H1 (cell line): ENCODE measurements around the gene AP3M1. TPM values are rescaled to one million over a fixed set of nuclear protein-coding genes. Genes with fewer than 3 reads are reported as not detected.

Experiments
- ATF3 ChIP-seq: IDR thresholded peaks from 2 replicates; pipeline ENCODE4 v1.6.1; 2011; ENCODE audit warnings: low read depth, mild to moderate bottlenecking, low read length; ENCODE audit not compliant: insufficient read depth
- CBX8 ChIP-seq: fragments of 300-800, 300-1000 bp; sonication (generic); IDR thresholded peaks from 2 replicates; pipeline ENCODE4 v1.7.1; 2016; ENCODE audit warnings: low read depth, low read length, borderline replicate concordance
- CHD7 ChIP-seq: fragments of 300-600 bp; sonication (generic); IDR thresholded peaks from 2 replicates; pipeline ENCODE4 v1.7.1; 2012; ENCODE audit warnings: low read length, moderate library complexity, mild to moderate bottlenecking, inconsistent platforms; ENCODE audit not compliant: insufficient replicate concordance
- GABPA ChIP-seq: IDR thresholded peaks from 2 replicates; pipeline ENCODE4 v1.6.1; 2011; ENCODE audit warnings: mild to moderate bottlenecking, low read length, moderate library complexity, borderline replicate concordance; ENCODE audit not compliant: insufficient read depth
- MAX ChIP-seq: IDR thresholded peaks from 2 replicates; pipeline ENCODE4 v1.6.1; 2012; ENCODE audit warnings: inconsistent platforms
- NANOG ChIP-seq: IDR thresholded peaks from 2 replicates; pipeline ENCODE4 v1.6.1; 2011; ENCODE audit warnings: low read length, low read depth, mild to moderate bottlenecking, inconsistent platforms; ENCODE audit not compliant: insufficient read depth, poor library complexity, severe bottlenecking
- PHF8 ChIP-seq: fragments of 200-600 bp; sonication (generic); conservative IDR thresholded peaks from 2 replicates; pipeline ENCODE4 v1.7.1; 2012; ENCODE audit warnings: low read depth, mild to moderate bottlenecking, inconsistent platforms, low read length, moderate library complexity
- SP4 ChIP-seq: IDR thresholded peaks from 2 replicates; pipeline ENCODE4 v1.6.1; 2012; ENCODE audit warnings: low read length, inconsistent platforms
- polyA plus RNA-seq, 7 experiments: library from polyadenylated mRNA; depleted of rRNA in 3 of 7; stranded (reverse) in 5 of 7; unstranded in 2 of 7; fragments of >200 nt in 5 of 7; fragments of 200-250 nt in 2 of 7; gene quantifications; 1 replicate in 5 of 7; 2 replicates in 1 of 7; 4 replicates in 1 of 7; pipeline versions ENCODE4 v1.2.1 to v1.2.3, GENCODE V29; 2011 to 2013; ENCODE audit warnings: missing spikeins in 2 of 7, mixed read lengths in 2 of 7
- total RNA-seq: library from RNA; stranded (reverse); fragmentation: NEBNext Ultra II Directional; extraction: Animal tissue kit (Norgen Biotek cat#: 25700); gene quantifications from 2 replicates; pipeline ENCODE4 v1.2.1, GENCODE V29; 2021

Gene AP3M1
- total and polyA plus RNA-seq, 2 of the 8 experiments (the other 6 are each of a cell fraction or from before 2014, with no cell fraction given): 23.9 to 38.9 TPM

GRCh38 chr10:74150990-74151878 lies 606 bp upstream of the AP3M1 start, which contains the start of gene ADK (continued):
- TF ChIP-seq ATF3 (no peak), CHD7 (no peak), NANOG (no peak), CBX8 (no peak), GABPA (no peak), PHF8 (peak; percentile 82), MAX (peak; percentile 73), SP4 (peak; percentile 67; the same call in 1 of the 2 replicates)
